Epidermal melanocyte (primary cell): ENCODE data around the gene GCNT4.
A peak's percentile ranks its signal among the peaks of the same experiment; 100 is the strongest.

Experiments used
- DNase-seq: peaks from one replicate; pipeline ENCODE4 v3.0.0; 2011; ENCODE audit warnings: low spot score; ENCODE audit not compliant: insufficient read length

The GCNT4 gene

GRCh38 chr5:75051217-75051751 lies 1.1 kb downstream of the GCNT4 start:
- DNase-seq: no peak

GRCh38 chr5:75050415-75050814 lies 1.9 kb downstream of the GCNT4 start:
- DNase-seq: no peak

- DNase-seq: peak; percentile 29
Measured at GRCh38 chr5:75049456-75050351, 2.7 kb downstream of the GCNT4 start.

- no peak for DNase-seq
Measured at GRCh38 chr5:75048457-75048953, 3.9 kb downstream of the GCNT4 start.

GRCh38 chr5:75047356-75047755 lies 5.0 kb downstream of the GCNT4 start:
- DNase-seq: no peak

- DNase-seq: no peak
Measured at GRCh38 chr5:75046366-75047142, 5.8 kb downstream of the GCNT4 start.

- no peak for DNase-seq
Measured at GRCh38 chr5:75045071-75045470, 7.3 kb downstream of the GCNT4 start.

- DNase-seq: no peak
Measured at GRCh38 chr5:75044406-75044805, 8.0 kb downstream of the GCNT4 start.

- DNase-seq: no peak
Measured at GRCh38 chr5:75043633-75044264, 8.6 kb downstream of the GCNT4 start.

- DNase-seq: no peak
Measured at GRCh38 chr5:75042522-75042921, 9.8 kb downstream of the GCNT4 start.

- no peak for DNase-seq
Measured at GRCh38 chr5:75040973-75041372, 11.4 kb downstream of the GCNT4 start.

- DNase-seq: no peak
Measured at GRCh38 chr5:75037106-75037505, 15.3 kb downstream of the GCNT4 start.

GRCh38 chr5:75034137-75034739 lies 18.1 kb downstream of the GCNT4 start:
- no peak for DNase-seq

- no peak for DNase-seq
Measured at GRCh38 chr5:75031366-75031765, 21.0 kb downstream of the GCNT4 start.

- DNase-seq: no peak
Measured at GRCh38 chr5:75028090-75028489, 24.3 kb downstream of the GCNT4 start.

GRCh38 chr5:75023368-75024159 lies 28.8 kb downstream of the GCNT4 start:
- no peak for DNase-seq

GRCh38 chr5:75021800-75022199 lies 30.6 kb downstream of the GCNT4 start:
- DNase-seq: no peak

GRCh38 chr5:75021219-75021618 lies 31.1 kb downstream of the GCNT4 start:
- DNase-seq: no peak

GRCh38 chr5:75020016-75020656 lies 32.2 kb downstream of the GCNT4 start:
- DNase-seq: no peak
